Upper lobe of left lung (tissue), 4 donors: Measurements from ENCODE around the gene CCDC190.

Experiments
- POLR2A ChIP-seq, 4 donors: fragments of 450-650 bp; IDR thresholded peaks; one replicate each; pipeline ENCODE4 v1.5.1; 2016 to 2017; ENCODE audit warnings: antibody characterized with exemption in 4 of 4, mild to moderate bottlenecking in 2 of 4
- POLR2AphosphoS5 ChIP-seq, 2 donors: sonication (generic); formaldehyde crosslinking; IDR thresholded peaks; one replicate each; pipeline ENCODE4 v1.5.1; 2017; ENCODE audit warnings: antibody characterized with exemption in 2 of 2
- TF ChIP-seq, protein P1 (sequence below), 6 experiments: fragments of 450-650 bp in 4 of 6; fragments of 200-600 bp in 2 of 6; sonication (generic) in 2 of 6; IDR thresholded peaks; one replicate each; pipeline ENCODE4 v1.5.1; 2016 to 2019; ENCODE audit warnings: antibody characterized with exemption in 6 of 6

DNA sequence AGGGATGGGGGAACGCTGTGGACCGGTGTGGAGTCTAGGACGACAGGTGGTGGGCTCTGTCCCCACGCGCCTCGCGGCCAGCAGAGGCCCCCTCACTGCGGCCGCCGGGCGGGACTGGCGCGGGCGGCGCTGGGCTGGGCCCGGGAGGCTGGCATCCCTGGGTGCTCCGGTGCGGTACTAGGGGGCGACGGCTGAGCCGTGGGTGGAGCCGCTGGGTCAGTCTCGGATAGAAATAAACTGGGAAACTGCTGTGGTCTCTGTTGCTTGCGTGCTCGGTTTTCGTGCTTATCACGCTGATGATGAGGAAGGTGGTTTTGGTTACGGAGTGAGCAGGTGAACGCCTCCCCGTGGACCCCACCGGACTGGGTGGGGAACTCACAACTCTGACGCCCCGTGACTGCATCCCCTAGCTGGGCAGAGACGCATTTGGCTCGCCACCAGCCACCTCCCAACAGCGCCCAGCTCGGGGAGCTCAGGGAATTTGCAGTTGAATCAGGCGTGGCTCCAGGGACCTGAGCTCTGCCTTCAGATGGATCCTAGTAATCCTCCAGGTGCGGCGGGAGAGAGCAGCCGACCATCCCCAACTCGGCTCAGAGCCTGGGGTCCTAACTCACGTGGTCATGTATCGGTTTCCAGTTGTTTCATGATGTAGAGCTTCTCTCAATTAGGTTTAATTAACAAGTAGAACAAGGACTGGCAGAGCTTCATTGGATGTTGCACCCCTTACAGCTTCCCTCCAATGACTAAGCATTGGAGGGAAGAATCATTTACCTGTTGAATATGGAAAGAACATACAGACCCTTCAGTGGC lies 38.4 kb downstream of the CCDC190 start:
- TF ChIP-seq, protein P1, sequence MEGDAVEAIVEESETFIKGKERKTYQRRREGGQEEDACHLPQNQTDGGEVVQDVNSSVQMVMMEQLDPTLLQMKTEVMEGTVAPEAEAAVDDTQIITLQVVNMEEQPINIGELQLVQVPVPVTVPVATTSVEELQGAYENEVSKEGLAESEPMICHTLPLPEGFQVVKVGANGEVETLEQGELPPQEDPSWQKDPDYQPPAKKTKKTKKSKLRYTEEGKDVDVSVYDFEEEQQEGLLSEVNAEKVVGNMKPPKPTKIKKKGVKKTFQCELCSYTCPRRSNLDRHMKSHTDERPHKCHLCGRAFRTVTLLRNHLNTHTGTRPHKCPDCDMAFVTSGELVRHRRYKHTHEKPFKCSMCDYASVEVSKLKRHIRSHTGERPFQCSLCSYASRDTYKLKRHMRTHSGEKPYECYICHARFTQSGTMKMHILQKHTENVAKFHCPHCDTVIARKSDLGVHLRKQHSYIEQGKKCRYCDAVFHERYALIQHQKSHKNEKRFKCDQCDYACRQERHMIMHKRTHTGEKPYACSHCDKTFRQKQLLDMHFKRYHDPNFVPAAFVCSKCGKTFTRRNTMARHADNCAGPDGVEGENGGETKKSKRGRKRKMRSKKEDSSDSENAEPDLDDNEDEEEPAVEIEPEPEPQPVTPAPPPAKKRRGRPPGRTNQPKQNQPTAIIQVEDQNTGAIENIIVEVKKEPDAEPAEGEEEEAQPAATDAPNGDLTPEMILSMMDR (IDR thresholded peaks at IDR 0.05): no peak
- no peak for TF ChIP-seq POLR2A (IDR thresholded peaks at IDR 0.05)
- TF ChIP-seq POLR2AphosphoS5 (IDR thresholded peaks at IDR 0.05): no peak
